Right lobe of liver (tissue), 6 donors: Measurements from ENCODE around the gene GREB1. TPM values are rescaled to one million over a fixed set of nuclear protein-coding genes. Genes with fewer than 3 reads are reported as not detected.

Source experiments
- ATAC-seq, 4 donors: fragments of 200-7000 bp; cut with Tn5 transposase; one replicate each; pipeline ENCODE4 v1.9.1; 2020; ENCODE audit warnings: mild to moderate bottlenecking in 4 of 4, moderate library complexity in 4 of 4
- DNase-seq, 3 donors: peaks; one replicate each; pipeline ENCODE4 v3.0.0-alpha.2; 2020
- H3K27ac ChIP-seq, 3 donors: fragments of 200-600 bp; one replicate each; pipeline ENCODE4 v1.8.0; 2022
- H3K27me3 ChIP-seq, 2 donors: fragments of 200-600 bp; one replicate each; pipeline ENCODE4 v1.8.0; 2022
- H3K36me3 ChIP-seq, 4 donors: fragments of 200-600 bp; sonication (generic) in 1 of 4; one replicate each; pipeline versions ENCODE4 v1.5.1 to v1.8.0; 2017 to 2022; ENCODE audit warnings: control low read depth in 1 of 4
- H3K4me1 ChIP-seq, 4 donors: fragments of 200-600 bp; sonication (generic) in 1 of 4; one replicate each; pipeline versions ENCODE4 v1.5.1 to v1.8.0; 2017 to 2022; ENCODE audit warnings: control low read depth in 1 of 4
- H3K4me3 ChIP-seq, 3 donors: fragments of 200-600 bp; one replicate each; pipeline ENCODE4 v1.8.0; 2022
- H3K9me3 ChIP-seq, 4 donors: fragments of 200-600 bp; sonication (generic) in 1 of 4; one replicate each; pipeline versions ENCODE4 v1.5.1 to v1.8.0; 2017 to 2022; ENCODE audit warnings: control low read depth in 1 of 4
- CTCF ChIP-seq, 4 donors: fragments of 200-600 bp in 3 of 4; fragments of 450-650 bp in 1 of 4; IDR thresholded peaks; one replicate each; pipeline versions ENCODE4 v1.5.1 to v1.8.0; 2016 to 2022; ENCODE audit warnings: antibody characterized with exemption in 4 of 4, mild to moderate bottlenecking in 2 of 4
- POLR2A ChIP-seq: fragments of 450-650 bp; IDR thresholded peaks from one replicate; pipeline ENCODE4 v1.6.1; 2017; ENCODE audit warnings: antibody characterized with exemption, mild to moderate bottlenecking
- WGBS: methylation state at CpG from one replicate; pipeline ENCODE4 v1.1.6; 2018; ENCODE audit warnings: low coverage, low lambda C conversion rate; ENCODE audit not compliant: insufficient coverage; ENCODE audit errors: missing lambda C conversion rate; 5-methylcytosine and 5-hydroxymethylcytosine counted together
- intact Hi-C, 2 donors: fragments of 100-400 bp; cut with DNase I; formaldehyde crosslinking; loops; one replicate each; pipeline versions ENCODE4 v1.11.2 to v1.14.1; 2022
- total RNA-seq, 6 experiments: library from RNA; depleted of rRNA in 2 of 6; stranded (reverse); fragments of >200 nt in 2 of 6; fragmentation: NEBNext Ultra II Directional in 3 of 6; extraction: Animal tissue kit (Norgen Biotek cat#: 25700) in 3 of 6; gene quantifications; one replicate each; pipeline versions ENCODE4 v1.1.0 to v1.2.4, GENCODE V29; 2016 to 2023
- donor health status: DM: no; HTN: yes; CAD: no.
- donor health status: DM: no; HTN: no; CAD: no.
- donor health status: DM: no; HTN: no; CAD: no.
- donor health status: DM: no; HTN: yes; CAD: no.
- donor health status: DM: no; HTN: yes; CAD: no.

GREB1 gene
- total RNA-seq, 6 experiments from 2014 or later, result 1.6 to 19.5 (median 6.5) TPM

- ATAC-seq (no peak), DNase-seq (peak in 1 of 3 donors; percentile 23)
- WGBS, result 77% methylated on average over 6 of the region's 10 CpGs
- no peaks in the 10 kb centered on the region for H3K27me3 ChIP-seq
- intact Hi-C loops, result no loop called here
- no peak overlapping the region for H3K4me3 ChIP-seq
- TF ChIP-seq CTCF (IDR thresholded peaks at IDR 0.05), result no peak
- no peak for TF ChIP-seq POLR2A
- no peak overlapping the region for H3K27ac ChIP-seq
- H3K36me3 ChIP-seq, result no peaks in the 10 kb centered on the region
- H3K4me1 ChIP-seq, result no peaks in the 10 kb centered on the region
- no peaks in the 10 kb centered on the region for H3K9me3 ChIP-seq
Measured at GRCh38 chr2:11558214-11558886, 24.5 kb downstream of the GREB1 start.

- no peaks in the 10 kb centered on the region for H3K9me3 ChIP-seq
- ATAC-seq, result no peak
- TF ChIP-seq CTCF (IDR thresholded peaks at IDR 0.05) (no peak), POLR2A (no peak)
- no peaks in the 10 kb centered on the region for H3K27me3 ChIP-seq
- H3K27ac ChIP-seq, result no peak overlapping the region
- peak in 1 of 3 donors; percentile 23 for DNase-seq
- WGBS, result 88% methylated on average over 14 of the region's 18 CpGs
- no peak overlapping the region for H3K4me3 ChIP-seq
- intact Hi-C loops, result no loop called here
- no peaks in the 10 kb centered on the region for H3K4me1 ChIP-seq
- H3K36me3 ChIP-seq, result no peaks in the 10 kb centered on the region
Measured at GRCh38 chr2:11559066-11559785, 25.4 kb downstream of the GREB1 start.

- H3K36me3 ChIP-seq, result no peaks in the 10 kb centered on the region
- no peak overlapping the region for H3K27ac ChIP-seq
- no peak for TF ChIP-seq CTCF (IDR thresholded peaks at IDR 0.05)
- no peak for TF ChIP-seq POLR2A
- ATAC-seq (no peak), DNase-seq (no peak)
- intact Hi-C loops, result no loop called here
- WGBS, result 78% methylated on average over 7 of the region's 7 CpGs
- H3K27me3 ChIP-seq, result no peaks in the 10 kb centered on the region
- no peaks in the 10 kb centered on the region for H3K4me1 ChIP-seq
- no peaks in the 10 kb centered on the region for H3K9me3 ChIP-seq
- no peak overlapping the region for H3K4me3 ChIP-seq
Measured at GRCh38 chr2:11559786-11560155, 25.9 kb downstream of the GREB1 start.

- WGBS, result 73% methylated on average over 3 of the region's 3 CpGs
- no peak for TF ChIP-seq POLR2A
- TF ChIP-seq CTCF (IDR thresholded peaks at IDR 0.05), result no peak
- DNase-seq (peak in 1 of 3 donors; percentile 3), ATAC-seq (no peak)
- Histone ChIP-seq H3K9me3 (no peaks in the 10 kb centered on the region), H3K27ac (no peak overlapping the region), H3K27me3 (no peaks in the 10 kb centered on the region), H3K36me3 (no peaks in the 10 kb centered on the region), H3K4me1 (no peaks in the 10 kb centered on the region), H3K4me3 (no peak overlapping the region)
- intact Hi-C loops, result no loop called here
Measured at GRCh38 chr2:11560806-11561205, 27.0 kb downstream of the GREB1 start.
